Measurements from ENCODE around the gene ONECUT2. TPM values are rescaled to one million over a fixed set of nuclear protein-coding genes. Genes with fewer than 3 reads are reported as not detected.

Gene ONECUT2
- total RNA-seq: under 0.01 TPM in 1 of 2 replicates, not detected in the other

DNA sequence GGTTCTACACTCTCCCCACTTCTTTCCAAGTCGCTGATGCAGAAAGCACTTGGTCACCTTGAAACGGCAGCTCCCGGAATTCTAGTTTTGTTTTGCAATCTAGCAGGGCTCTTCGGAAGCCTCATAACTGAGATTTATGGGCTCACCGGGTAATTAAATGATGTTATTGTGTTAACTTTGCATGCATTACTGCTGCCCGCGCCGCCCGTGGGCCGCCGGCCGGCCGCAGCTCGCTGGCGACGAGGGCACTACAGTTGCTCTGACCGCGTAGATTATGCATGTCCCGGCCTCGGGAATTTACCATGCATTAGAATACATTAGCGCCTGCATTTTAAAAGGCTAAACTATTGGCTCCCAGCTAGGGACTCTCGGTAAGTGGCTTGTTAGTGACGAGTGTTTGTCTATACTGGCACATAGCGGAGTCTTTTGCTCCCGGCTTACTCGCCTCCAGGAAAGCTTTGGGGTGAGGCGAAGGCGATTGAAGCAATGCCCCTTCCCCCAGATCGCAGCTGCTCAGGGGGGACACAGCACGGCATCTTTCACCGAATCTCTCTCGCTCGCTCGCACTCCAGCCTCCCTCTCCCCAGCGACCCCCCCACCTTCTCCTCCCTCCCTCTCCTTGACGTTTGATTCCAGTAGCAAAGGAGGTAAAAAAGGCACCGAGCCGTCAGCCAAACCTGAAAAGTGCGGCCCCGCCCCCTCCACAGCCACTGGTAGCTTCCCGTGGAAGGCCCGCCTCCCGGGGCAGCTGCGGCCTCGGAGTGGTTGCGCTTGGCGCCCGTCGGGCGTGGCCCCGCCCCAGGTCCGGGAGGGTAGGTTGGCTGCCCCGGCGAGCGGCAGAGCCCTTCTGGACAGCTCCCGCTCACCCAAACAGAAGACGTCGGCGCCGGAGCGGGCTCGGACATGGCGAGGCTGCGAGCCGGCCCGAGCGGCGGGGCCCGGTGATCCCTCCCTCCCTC is at the start of gene ONECUT2:
TSS of gene ONECUT2 (plus strand) at position 839 of the 959 bp plus-strand sequence. CDS start 343 bp downstream, outside the sequence.

Other genes with a start within 250 kb of the ONECUT2 start
- not detected in 2 replicates for gene ST8SIA3, start 82.8 kb upstream of the ONECUT2 start, total RNA-seq
- 44.3 and 70.6 TPM in 2 replicates for gene FECH, start 151.3 kb downstream of the ONECUT2 start, total RNA-seq
- gene NARS1, start 186.5 kb downstream of the ONECUT2 start, total RNA-seq: 91.8 and 113 TPM in 2 replicates

Measured in dermis lymphatic vessel endothelial cell (primary cell).